CD4-positive, alpha-beta T cell treated with Interleukin-2 at 100 ng/mL for 4 hours (primary cell): ENCODE measurements around the gene GJA5.

ENCODE experiments used
- DNase-seq: peaks from one replicate; pipeline ENCODE4 v3.0.0-alpha.2; 2020; ENCODE audit warnings: low spot score

Gene GJA5

GRCh38 chr1:147726168-147726567 is 34.2 kb downstream of the GJA5 start:
- DNase-seq: no peak

- DNase-seq: no peak
These were observed 34.7 kb downstream of the GJA5 start for GRCh38 chr1:147725685-147726084.

GRCh38 chr1:147723691-147724323 is 36.6 kb downstream of the GJA5 start:
- peak; percentile 27 for DNase-seq

- no peak for DNase-seq
These were observed 38.3 kb downstream of the GJA5 start for GRCh38 chr1:147722124-147722523.

GRCh38 chr1:147721716-147722115 is 38.7 kb downstream of the GJA5 start:
- no peak for DNase-seq

- DNase-seq: no peak
These were observed 39.8 kb downstream of the GJA5 start for GRCh38 chr1:147720557-147720956.

- DNase-seq: no peak
These were observed 40.6 kb downstream of the GJA5 start for GRCh38 chr1:147719711-147720225.

- no peak for DNase-seq
These were observed 41.2 kb downstream of the GJA5 start for GRCh38 chr1:147719029-147719698.

- DNase-seq: peak; percentile 22
These were observed 42.7 kb downstream of the GJA5 start for GRCh38 chr1:147717706-147718097.

- peak; percentile 64 for DNase-seq
These were observed 43.2 kb downstream of the GJA5 start for GRCh38 chr1:147717051-147717705.

GRCh38 chr1:147712605-147713004 is 47.8 kb downstream of the GJA5 start:
- no peak for DNase-seq
